Effector CD4-positive, alpha-beta T cell (primary cell): ENCODE measurements around the gene SARNP.
A peak's percentile ranks its signal among the peaks of the same experiment; 100 is the strongest.

ENCODE experiments used
- DNase-seq: peaks from one replicate; pipeline ENCODE4 v3.0.0-alpha.2; 2020

Gene SARNP

DNA sequence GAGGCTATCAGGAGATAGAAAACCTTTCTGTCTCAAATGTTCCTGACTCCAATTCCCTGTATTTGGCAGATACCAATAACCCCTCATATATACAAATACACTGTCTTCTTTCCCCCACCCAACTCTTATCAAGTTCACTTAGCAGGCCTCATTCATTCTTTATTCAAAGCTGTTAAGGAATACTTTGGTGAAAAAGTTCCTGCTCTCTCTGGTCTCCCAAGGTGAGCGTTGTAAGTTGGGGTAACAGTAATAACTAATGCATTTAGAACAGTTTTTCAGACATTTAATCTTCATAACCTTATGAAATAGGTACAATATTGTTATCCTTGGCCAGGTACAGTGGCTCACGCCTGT lies 78.5 kb downstream of the SARNP start:
- no peak for DNase-seq

DNA sequence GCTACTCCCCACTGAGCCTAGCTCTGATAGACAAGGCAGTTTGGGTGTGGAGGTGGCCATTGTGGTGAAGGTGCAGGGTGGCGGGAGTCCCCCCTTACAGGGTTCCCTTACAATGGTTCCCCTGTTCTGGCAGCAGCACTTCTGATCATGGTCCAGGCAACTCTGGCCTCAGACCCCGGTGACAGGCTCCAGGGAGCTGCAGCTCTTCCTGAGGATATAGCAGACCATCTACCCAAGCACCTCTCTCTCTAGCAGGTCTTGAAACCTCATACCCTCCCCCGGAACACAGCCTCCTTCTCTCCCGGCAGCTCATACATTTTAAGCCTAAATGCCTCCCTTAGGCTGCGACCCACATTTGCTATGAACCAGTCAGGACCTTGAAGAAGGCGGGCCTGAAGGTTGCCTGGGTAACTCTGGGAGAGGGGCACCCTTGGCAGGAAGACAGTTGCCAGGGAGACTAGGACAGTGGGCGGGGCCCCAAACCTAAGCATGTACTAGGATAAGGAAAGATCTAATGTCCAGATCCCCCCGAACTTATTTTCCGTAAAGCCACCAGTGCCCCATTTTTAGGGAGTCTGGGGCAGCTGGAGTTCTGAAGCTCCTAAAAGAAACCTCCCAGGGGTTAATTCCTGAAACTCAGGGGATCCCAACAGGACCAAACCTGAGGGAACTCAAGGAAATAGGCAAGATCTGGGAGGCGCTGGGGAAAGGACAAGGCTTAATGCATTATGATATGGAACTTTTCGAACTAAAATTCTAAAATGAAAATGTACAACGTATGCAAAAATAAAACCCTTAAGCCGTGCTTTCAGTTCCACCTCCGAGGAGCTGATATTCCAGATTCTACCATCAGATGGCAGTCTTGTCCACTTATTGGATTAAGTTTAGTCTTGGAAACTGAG lies 79.2 kb downstream of the SARNP start:
- DNase-seq, result peak; percentile 82

DNA sequence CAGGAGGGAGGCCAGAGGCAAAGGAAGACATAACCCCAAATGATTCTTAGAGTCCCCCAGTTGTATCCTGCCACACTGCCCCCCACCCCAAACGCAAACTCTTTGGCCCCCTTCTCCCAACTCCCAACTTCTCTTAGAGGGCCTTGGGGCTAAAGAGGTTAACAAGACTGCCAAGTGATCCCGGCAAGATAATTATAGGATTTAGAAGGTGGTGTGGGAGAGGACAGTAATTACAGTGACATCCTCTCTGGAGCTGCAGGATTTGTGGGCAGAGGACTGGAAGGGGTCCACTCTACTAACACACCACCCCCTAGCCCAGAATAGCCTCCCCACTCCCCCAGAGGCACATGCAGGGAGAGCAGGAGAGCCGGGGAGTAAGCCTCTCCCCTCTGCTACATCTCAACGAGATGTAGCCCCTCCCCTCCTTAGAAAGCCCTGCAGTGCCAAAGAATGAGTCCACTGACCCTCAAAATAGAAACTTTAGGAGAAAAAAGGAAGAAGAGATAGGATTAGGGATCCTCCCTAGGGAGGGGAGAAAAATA lies 79.9 kb downstream of the SARNP start:
- DNase-seq, result no peak

DNA sequence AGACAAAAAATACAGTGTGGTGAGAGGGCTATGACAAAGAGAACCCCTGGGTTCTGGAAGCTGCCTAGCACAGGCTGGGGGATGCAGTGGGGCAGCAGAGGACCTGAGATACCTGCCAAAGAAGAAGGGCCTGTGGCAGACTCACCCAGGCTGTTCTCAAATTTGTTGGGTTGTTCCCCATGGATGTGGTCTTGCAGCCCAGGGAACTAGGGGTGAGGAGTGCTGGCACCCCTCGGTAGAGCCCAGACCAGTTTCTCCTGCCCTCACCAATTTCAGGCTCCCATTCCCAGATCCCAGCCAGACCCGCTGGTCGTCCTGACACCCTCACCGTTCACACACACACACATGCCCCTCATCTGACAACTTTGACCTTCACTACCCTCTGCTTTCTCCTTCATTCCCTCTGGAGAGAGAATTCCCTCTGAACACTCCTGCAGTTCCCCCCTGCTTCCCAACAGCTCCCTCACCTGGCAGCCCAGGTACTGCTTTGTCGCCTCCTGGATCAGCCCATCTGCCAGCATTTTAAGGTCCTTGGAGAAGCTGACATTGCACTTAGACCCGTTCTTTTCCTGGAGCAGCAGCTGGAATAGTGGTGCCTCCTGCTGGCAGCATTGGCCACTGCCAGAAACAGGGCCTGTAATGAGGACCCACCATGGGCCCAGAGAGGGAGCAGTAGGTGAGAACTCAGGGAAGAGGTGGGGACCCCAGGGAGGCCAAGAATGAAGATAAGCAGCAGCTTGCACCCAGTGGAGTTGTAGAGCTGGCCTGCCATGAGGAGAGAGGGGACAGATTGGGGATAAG lies 80.5 kb downstream of the SARNP start:
- DNase-seq, result no peak

DNA sequence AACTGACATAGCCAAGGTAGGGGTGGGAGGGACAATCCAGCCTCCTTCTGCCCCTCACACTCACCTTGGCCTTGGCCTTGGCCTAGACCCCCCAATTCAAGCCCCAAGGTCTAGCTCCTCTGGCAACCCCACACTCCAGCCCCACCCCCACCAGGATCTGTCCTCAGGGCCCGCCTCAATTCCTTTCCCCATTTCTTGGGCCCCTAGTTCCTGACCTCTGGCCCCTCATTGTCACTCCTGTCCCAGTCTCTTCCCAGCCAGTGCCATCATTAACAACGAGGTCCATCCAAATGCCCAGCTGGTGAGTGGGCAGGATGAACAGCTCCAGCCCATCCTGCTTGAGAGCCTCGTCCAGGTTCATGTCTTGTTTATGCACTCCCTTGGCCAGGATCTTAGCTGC lies 81.4 kb downstream of the SARNP start:
- no peak for DNase-seq

DNA sequence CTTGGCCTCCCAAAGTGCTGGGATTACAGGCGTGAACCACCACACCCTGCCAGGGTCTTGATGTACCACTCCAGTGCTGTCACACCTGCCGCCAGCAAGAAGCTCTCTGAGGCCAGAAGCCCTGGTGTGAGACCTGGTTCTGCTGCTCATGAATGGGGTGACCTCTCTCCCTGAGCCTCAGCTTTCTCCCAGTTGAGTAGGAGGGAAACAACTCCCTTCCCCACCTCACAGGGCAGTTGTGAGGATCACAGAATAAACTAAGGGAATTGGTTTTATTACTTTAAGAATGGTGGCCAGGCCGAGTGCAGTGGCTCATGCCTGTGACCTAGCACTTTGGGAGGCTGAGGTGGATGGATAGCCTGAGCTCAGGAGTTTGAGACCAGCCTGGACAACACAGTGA lies 82.9 kb downstream of the SARNP start:
- no peak for DNase-seq

DNA sequence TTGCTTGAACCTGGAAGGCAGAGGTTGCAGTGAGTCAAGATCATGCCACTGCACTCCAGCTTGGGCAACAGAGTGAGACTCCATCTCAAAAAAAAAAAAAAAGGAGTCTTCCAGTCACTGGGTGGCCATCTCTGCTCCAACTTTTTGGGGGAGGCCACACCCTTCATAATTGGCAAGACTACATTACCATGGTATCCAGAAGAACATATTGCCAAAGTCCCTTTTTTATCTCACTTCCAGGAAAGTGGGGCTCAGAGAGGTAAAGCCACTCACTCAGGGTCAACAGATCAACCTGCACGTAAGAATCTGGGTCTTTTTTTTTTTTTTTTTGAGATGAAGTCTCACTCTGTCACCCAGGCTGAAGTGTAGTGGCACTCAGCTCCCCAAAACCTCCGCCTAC lies 83.7 kb downstream of the SARNP start:
- no peak for DNase-seq

DNA sequence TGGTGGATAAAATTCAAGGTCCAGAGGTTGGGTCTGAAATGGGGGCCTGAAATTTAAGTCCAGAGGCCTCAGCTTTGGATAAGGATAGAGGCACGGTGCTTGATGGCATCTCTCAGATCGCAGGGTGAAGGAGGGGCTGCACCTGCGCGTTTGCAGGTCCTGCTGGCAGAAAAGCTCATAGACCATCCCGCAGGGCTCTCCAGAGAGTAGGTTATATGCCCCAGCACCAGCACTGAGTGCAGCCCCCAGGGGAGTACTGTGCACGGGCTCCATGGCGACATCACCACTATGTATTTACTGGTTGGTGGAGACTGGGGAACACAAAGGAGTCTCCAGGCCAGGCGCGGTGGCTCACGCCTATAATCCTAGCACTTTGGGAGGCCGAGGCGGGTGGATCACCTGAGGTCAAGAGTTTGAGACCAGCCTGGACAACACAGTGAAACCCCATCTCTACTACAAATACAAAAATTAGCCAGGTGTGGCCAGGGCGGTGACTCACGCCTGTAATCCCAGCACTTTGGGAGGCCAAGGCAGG lies 84.4 kb downstream of the SARNP start:
- DNase-seq, result no peak

DNA sequence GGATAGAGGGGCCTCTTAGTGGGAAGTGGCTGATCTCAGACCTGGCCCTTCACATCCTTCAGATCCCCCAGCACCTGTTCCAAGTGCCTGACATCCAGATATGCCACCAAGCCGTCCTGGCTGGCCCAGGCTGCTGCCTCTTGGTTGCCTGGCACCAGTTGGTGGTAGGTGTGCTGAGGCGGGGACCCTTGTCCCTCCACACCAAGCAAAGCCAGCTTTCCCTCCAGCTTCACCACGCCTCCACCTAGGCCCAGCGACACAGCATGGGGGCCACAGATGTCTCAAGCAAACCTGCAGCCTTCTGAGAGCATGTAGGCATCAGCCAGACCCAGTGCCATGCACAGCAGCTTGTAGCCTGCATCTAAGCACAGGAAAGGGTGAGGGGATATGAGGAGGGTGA lies 85.2 kb downstream of the SARNP start:
- no peak for DNase-seq

DNA sequence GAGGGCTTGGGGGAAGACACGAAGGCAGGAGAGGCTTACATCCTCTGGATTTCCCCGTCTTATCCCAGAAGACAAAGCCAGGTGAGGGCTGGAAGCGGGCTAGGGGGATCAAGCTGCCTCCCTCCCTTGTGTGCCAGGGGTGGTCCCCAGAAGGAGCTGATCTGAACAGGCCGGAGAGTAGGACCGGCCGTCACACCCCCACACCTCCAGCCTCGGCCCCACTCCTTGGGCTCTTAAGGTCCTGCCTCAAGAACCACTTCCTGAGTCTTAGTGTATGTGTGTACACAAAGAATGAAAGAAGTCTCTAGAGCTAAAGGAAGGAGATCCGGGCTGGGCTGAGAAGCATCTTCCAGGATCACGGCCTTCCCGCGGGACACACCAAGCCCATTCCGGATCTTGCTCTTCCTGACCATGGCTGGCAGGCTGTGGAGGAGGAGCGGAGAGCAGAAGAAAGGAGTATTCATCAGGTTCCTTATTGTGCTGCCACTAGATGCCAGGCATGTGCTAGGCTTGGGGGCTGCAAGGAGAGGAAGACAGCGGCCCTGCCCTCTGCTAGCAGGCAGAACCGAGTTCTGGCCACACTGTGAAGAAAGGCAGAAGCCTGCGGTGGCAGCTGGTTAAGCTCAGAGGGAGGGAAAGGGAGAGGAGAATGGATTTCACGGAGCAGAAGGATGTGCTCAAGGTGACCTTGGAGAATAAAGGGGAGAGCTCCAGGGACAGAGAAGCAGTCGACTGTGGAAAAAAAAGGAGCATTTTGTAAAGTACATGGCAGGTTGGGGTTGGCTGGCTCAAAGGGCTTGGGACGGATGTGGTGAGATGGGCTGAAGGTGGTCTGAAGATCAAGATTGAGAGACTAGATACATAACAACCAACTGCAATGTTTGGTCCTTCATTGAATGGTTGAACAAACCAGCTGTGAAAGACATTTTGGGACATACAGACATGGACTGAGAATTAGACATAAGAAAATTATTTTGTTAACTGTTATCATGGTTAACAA lies 87.4 kb downstream of the SARNP start:
- no peak for DNase-seq

DNA sequence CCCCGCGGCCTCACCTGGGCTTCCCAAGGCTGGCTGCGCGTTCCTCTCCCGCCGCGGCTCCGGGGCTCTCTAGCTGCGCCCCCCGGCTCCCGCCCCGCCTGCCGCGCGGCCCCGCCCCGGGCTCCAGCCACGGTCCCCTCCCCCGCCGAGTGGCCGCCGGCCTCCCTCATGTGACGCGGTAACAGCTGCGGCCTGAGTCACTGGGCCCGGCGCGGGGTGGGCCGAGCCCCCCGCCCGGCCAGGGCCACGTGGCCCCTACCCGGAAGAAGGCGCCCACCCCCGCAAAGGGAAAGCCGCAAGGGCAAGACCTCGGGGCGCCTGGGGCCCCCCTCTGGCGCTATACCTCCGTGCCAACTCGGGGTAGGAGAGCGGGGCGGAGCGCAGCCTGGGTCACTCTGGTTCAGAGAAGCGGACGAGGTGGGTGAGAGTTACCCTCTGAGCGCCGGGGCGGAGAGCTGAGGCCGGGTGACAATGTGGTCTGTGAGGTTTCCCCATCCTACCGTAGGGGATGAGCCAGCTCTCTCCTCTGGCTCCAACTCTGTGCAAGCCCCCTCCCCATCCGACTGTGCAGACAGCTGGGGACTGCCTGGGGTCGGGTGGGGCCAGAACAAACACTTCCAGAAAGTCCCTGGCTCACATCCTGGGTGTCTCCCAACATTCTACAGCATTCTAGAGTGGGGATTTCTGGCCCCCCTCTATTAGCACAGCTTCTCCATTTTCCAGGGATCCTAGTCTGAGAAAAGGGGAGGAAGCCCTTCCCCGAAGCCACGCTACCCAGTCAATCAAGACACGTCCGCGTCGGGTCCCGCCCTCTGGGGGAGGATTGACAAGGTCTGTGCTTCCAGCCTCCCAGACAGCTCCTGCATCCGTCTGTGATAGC lies 88.3 kb downstream of the SARNP start, which contains the start of gene CD63:
CD63 (minus strand) TSS at position 71 of the 880 bp plus-strand sequence. CDS start 668 bp downstream, outside the sequence.
- DNase-seq, result peak; percentile 47

DNA sequence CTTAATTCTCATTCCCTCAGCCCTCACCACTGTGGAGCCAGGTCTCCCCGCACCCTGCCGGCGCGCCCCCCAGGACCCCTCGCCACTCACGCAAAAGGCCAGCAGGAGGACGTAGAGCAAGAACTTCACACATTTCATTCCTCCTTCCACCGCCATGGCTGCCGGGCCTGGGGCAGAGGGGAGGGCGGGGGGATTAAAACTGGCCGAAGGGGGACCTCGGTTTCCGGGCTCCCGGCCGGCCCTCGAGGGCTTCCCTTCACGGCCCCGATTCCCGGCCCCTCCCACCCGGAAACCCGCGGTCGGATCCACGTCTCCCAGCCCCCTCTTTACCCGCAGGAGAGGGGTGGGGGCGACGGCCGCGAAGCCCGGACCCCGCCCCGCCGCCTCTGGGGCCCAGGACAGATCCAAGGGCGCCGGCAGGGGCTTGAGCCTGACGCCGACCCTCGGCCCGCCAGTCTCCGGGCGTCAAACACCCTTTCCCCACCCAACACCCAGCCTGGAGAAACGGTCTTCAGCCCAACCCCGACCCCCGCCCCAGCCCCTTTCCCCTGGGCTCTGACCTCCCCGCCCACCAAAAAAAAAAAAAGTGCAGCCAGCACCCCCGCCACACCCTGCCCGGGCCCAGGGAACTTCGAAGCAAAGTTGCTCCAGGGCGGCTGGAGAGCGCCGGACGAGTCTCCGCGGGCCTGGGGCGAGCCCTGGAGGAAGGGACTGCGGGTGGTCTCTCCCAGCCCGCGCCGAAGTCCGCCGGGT lies 89.2 kb downstream of the SARNP start:
- no peak for DNase-seq

DNA sequence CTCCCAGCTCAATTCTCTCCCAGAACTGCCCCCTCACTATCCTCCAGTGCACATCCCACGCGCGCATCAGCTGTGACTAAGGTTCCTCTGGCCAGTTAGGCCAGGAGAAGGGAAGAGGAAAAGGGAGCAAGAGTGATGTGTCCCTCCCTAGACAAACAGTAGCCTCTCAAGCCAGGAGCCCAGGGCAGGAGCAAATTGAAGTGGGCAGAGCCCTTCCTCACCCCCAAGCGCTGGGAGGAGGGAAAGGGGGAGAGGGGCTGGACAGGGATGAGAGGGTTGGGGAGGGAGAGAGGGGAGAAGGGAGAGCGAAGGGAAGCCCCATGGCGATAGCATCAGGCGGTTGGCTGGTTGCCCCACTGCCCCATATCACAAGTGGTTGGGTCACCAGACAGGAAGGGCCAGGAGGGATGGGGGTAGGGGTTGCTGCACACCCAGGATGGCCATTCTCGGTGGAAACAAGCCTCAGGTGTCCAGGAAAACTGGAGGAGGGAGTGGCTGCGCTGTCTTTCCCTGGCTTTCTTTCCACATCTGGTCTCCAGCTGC lies 89.8 kb downstream of the SARNP start:
- DNase-seq, result no peak

DNA sequence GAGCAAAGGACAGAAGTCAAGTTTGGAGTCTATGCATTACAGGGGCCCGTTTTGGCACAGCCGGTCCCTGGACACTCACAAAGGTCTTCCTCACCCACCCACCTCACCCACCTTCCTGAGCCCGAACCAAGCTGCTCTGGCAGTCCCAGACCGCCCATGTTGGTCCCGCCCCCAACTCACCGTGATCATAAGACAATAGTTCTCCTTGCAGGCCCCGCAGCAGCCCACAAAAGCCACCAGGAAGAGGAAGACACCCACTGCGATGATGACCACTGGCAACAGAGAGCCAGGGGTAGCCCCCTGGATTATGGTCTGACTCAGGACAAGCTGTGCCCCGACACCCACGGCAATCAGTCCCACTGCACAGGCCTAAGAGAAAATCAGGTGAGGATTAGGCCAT lies 90.6 kb downstream of the SARNP start:
- no peak for DNase-seq

DNA sequence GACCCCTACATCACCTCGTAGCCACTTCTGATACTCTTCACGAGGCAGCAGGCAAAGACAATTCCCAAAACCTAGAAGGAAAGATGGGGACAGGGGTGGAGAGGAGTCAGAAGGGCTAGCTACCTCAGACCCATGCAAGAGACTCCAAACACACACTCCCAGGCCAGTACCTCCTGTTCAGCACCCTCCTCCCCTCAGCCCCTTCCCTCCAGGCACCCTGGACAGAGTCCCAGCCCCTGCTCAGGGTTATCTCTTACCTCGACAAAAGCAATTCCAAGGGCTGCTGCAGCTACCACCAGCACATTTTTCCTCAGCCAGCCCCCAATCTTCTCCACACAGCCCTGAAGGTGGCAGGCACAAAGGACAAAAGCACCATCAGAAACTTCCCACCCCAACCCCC lies 92.0 kb downstream of the SARNP start:
- DNase-seq, result no peak

DNA sequence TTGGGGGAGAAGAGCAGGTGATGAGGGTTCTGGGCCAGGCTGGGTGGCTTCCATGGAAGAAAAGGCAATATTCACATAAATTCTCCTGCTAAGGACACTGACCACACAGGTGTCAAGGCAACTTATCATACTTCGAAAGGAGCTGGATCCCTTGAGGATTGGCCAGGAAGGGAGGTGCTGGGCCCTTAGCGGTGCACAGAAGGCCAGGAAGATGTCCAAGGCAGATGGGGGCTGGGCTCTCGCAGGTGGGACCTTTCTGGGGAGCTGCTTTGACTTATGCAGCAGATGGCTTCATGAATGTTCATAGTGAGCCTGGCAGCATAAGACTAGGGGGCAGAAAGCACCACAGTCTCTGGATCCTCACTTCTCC lies 92.6 kb downstream of the SARNP start:
- DNase-seq, result no peak

DNA sequence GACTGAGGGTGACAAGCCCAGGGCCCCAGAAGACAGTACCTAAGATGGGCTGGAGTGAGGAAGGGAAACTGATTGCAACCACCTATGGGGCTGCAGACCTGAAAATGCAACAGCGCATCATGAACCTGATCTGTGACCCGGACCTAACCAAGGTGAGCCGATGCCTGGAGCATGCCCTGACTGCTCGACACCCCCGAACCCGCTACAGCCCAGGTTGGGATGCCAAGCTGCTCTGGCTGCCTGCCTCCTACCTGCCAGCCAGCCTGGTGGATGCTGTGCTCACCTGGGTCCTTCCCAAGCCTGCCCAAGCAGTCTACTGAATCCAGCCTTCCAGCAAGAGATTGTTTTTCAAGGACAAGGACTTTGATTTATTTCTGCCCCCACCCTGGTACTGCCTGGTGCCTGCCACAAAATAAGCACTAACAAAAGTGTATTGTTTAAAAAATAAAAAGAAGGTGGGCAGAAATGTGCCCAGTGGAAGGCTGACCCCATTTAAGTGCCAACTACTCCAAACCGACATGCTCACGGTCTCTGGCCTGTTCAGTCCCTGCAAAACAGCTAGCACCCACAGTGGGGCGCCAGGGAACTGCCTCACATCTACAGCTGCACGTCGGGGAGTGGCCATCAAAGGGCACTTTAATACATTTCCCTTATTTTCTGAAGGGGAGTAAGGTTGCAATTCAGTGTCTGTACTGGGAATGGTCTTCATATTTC lies 93.1 kb downstream of the SARNP start:
- peak; percentile 54 for DNase-seq

DNA sequence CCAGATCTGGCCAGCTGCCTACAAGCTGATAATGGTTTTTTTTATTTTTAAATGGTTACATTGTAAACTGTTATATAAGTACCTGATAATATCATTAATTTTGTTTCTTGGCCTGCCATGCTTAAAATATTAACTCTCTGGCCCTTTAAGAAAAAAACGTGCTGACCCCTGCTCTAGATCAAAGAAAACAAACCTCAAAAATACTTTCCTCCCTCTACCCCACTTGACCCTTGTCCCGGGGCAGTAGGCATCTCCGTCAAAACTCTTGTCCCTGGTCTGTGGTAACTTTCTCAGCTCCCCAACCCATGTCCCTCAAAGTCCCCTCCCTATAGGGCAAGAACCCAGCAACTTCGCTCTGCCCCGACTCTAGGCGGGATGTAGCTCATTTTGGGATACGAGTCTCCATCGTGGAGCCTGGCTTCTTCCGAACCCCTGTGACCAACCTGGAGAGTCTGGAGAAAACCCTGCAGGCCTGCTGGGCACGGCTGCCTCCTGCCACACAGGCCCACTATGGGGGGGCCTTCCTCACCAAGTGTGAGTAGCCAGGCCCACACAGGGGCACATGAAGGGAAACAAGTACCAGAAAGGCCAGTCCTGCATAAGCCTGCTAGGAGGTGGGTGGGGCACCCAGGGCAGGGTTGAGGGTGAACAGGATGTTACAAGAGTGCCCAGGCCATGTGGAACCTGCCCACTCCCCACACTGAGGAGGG lies 93.9 kb downstream of the SARNP start:
- DNase-seq, result no peak

DNA sequence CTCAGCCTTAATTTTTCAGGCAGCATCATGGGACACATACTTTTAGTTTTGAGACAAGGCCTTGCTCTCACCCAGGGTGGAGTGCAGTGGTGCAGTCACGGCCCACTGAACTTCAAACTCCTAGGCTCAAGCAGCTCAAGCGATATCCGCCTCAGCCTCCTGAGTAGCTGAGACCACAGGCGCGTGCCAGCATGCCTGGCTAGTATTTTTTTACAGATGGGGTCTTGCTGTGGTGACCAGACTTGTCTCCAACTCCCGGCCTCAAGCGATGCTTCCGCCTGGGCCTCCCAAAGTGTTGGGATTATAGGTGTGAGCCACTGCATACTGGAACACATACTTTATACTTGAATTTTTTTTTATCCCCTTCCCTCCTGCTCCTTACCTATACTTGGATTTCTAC lies 94.6 kb downstream of the SARNP start:
- DNase-seq, result no peak
